ENCODE data around the gene CDKN1C.

Gene CDKN1C

GRCh38 chr11:2885678-2886081 lies at the start of gene CDKN1C:
Gene CDKN1C, minus strand, starts transcription at chr11:2885775. Its CDS starts 319 bp downstream, at chr11:2885456.
- H3K9ac ChIP-seq (ENCODE audit: low read length in 2 of 2): peak within 1 kb of the TSS; percentile 55 to 58
- no peaks in the 10 kb centered on the region for H3K27me3 ChIP-seq (ENCODE audit: control insufficient read depth in 1 of 2, insufficient read depth in 2 of 2, low read length in 2 of 2)
- peak within 1 kb of the TSS; percentile 71 for H3K27ac ChIP-seq (ENCODE audit: low read length)
- peak within 1 kb of the TSS; percentile 73 to 87 for H3K4me3 ChIP-seq (ENCODE audit: low read length in 2 of 2)
- no peaks in the 10 kb centered on the region for H3K9me3 ChIP-seq (ENCODE audit: control insufficient read depth in 2 of 2, low read length in 2 of 2)
- peaks cover 42% of the 10 kb centered on the region for H3K4me1 ChIP-seq (ENCODE audit: control insufficient read depth, insufficient read depth, low read length)
- no peaks in the 10 kb centered on the region for H3K36me3 ChIP-seq (ENCODE audit: control insufficient read depth in 2 of 2, insufficient read depth in 2 of 2, low read length in 2 of 2)

GRCh38 chr11:2934611-2935239 lies 49.1 kb upstream of the CDKN1C start:
- Histone ChIP-seq H3K27ac (ENCODE audit: low read length) (no peak overlapping the region), H3K4me3 (ENCODE audit: low read length in 2 of 2) (no peak overlapping the region), H3K4me1 (ENCODE audit: control insufficient read depth, insufficient read depth, low read length) (peaks cover 10% of the 10 kb centered on the region), H3K9me3 (ENCODE audit: control insufficient read depth in 2 of 2, low read length in 2 of 2) (peaks cover 5 to 6% of the 10 kb centered on the region in 2 donors), H3K27me3 (ENCODE audit: control insufficient read depth in 1 of 2, insufficient read depth in 2 of 2, low read length in 2 of 2) (peaks cover 0 to 11% of the 10 kb centered on the region in 2 donors), H3K36me3 (ENCODE audit: control insufficient read depth in 2 of 2, insufficient read depth in 2 of 2, low read length in 2 of 2) (no peaks in the 10 kb centered on the region), H3K9ac (ENCODE audit: low read length in 2 of 2) (no peak overlapping the region)

GRCh38 chr11:2934021-2934550 lies 48.5 kb upstream of the CDKN1C start:
- no peak overlapping the region for H3K9ac ChIP-seq (ENCODE audit: low read length in 2 of 2)
- H3K9me3 ChIP-seq (ENCODE audit: control insufficient read depth in 2 of 2, low read length in 2 of 2): peaks cover 5 to 6% of the 10 kb centered on the region in 2 donors
- peaks cover 0 to 16% of the 10 kb centered on the region in 2 donors for H3K27me3 ChIP-seq (ENCODE audit: control insufficient read depth in 1 of 2, insufficient read depth in 2 of 2, low read length in 2 of 2)
- no peak overlapping the region for H3K4me3 ChIP-seq (ENCODE audit: low read length in 2 of 2)
- H3K4me1 ChIP-seq (ENCODE audit: control insufficient read depth, insufficient read depth, low read length): peaks cover 14% of the 10 kb centered on the region
- no peak overlapping the region for H3K27ac ChIP-seq (ENCODE audit: low read length)
- H3K36me3 ChIP-seq (ENCODE audit: control insufficient read depth in 2 of 2, insufficient read depth in 2 of 2, low read length in 2 of 2): no peaks in the 10 kb centered on the region

GRCh38 chr11:2933375-2934020 lies 47.9 kb upstream of the CDKN1C start:
- Histone ChIP-seq H3K27ac (ENCODE audit: low read length) (no peak overlapping the region), H3K36me3 (ENCODE audit: control insufficient read depth in 2 of 2, insufficient read depth in 2 of 2, low read length in 2 of 2) (no peaks in the 10 kb centered on the region), H3K9me3 (ENCODE audit: control insufficient read depth in 2 of 2, low read length in 2 of 2) (peaks cover 4 to 5% of the 10 kb centered on the region in 2 donors), H3K9ac (ENCODE audit: low read length in 2 of 2) (no peak overlapping the region), H3K4me3 (ENCODE audit: low read length in 2 of 2) (no peak overlapping the region), H3K4me1 (ENCODE audit: control insufficient read depth, insufficient read depth, low read length) (peaks cover 20% of the 10 kb centered on the region), H3K27me3 (ENCODE audit: control insufficient read depth in 1 of 2, insufficient read depth in 2 of 2, low read length in 2 of 2) (peaks cover 0 to 22% of the 10 kb centered on the region in 2 donors)

- H3K9ac ChIP-seq (ENCODE audit: low read length in 2 of 2): no peak overlapping the region
- H3K4me1 ChIP-seq (ENCODE audit: control insufficient read depth, insufficient read depth, low read length): peaks cover 27% of the 10 kb centered on the region
- H3K4me3 ChIP-seq (ENCODE audit: low read length in 2 of 2): no peak overlapping the region
- no peaks in the 10 kb centered on the region for H3K36me3 ChIP-seq (ENCODE audit: control insufficient read depth in 2 of 2, insufficient read depth in 2 of 2, low read length in 2 of 2)
- H3K27me3 ChIP-seq (ENCODE audit: control insufficient read depth in 1 of 2, insufficient read depth in 2 of 2, low read length in 2 of 2): peaks cover 3 to 28% of the 10 kb centered on the region in 2 donors
- peaks cover 4 to 5% of the 10 kb centered on the region in 2 donors for H3K9me3 ChIP-seq (ENCODE audit: control insufficient read depth in 2 of 2, low read length in 2 of 2)
- H3K27ac ChIP-seq (ENCODE audit: low read length): no peak overlapping the region
Observed at GRCh38 chr11:2932850-2933251, 47.3 kb upstream of the CDKN1C start.

- H3K9me3 ChIP-seq (ENCODE audit: control insufficient read depth in 2 of 2, low read length in 2 of 2): no peaks in the 10 kb centered on the region
- H3K36me3 ChIP-seq (ENCODE audit: control insufficient read depth in 2 of 2, insufficient read depth in 2 of 2, low read length in 2 of 2): no peaks in the 10 kb centered on the region
- H3K9ac ChIP-seq (ENCODE audit: low read length in 2 of 2): no peak overlapping the region
- peaks cover 27% of the 10 kb centered on the region for H3K4me1 ChIP-seq (ENCODE audit: control insufficient read depth, insufficient read depth, low read length)
- no peak overlapping the region for H3K4me3 ChIP-seq (ENCODE audit: low read length in 2 of 2)
- no peak overlapping the region for H3K27ac ChIP-seq (ENCODE audit: low read length)
- peaks cover 8 to 36% of the 10 kb centered on the region in 2 donors for H3K27me3 ChIP-seq (ENCODE audit: control insufficient read depth in 1 of 2, insufficient read depth in 2 of 2, low read length in 2 of 2)
Observed at GRCh38 chr11:2931771-2932738, 46.5 kb upstream of the CDKN1C start.

- no peak overlapping the region for H3K27ac ChIP-seq (ENCODE audit: low read length)
- H3K27me3 ChIP-seq (ENCODE audit: control insufficient read depth in 1 of 2, insufficient read depth in 2 of 2, low read length in 2 of 2): peaks cover 8 to 40% of the 10 kb centered on the region in 2 donors
- H3K9ac ChIP-seq (ENCODE audit: low read length in 2 of 2): no peak overlapping the region
- no peak overlapping the region for H3K4me3 ChIP-seq (ENCODE audit: low read length in 2 of 2)
- no peaks in the 10 kb centered on the region for H3K9me3 ChIP-seq (ENCODE audit: control insufficient read depth in 2 of 2, low read length in 2 of 2)
- H3K4me1 ChIP-seq (ENCODE audit: control insufficient read depth, insufficient read depth, low read length): peaks cover 27% of the 10 kb centered on the region
- no peaks in the 10 kb centered on the region for H3K36me3 ChIP-seq (ENCODE audit: control insufficient read depth in 2 of 2, insufficient read depth in 2 of 2, low read length in 2 of 2)
Observed at GRCh38 chr11:2931420-2931746, 45.8 kb upstream of the CDKN1C start.

- Histone ChIP-seq H3K9me3 (ENCODE audit: control insufficient read depth in 2 of 2, low read length in 2 of 2) (no peaks in the 10 kb centered on the region), H3K36me3 (ENCODE audit: control insufficient read depth in 2 of 2, insufficient read depth in 2 of 2, low read length in 2 of 2) (no peaks in the 10 kb centered on the region), H3K9ac (ENCODE audit: low read length in 2 of 2) (peak overlapping the region in 1 of 2 donors; percentile 45), H3K4me3 (ENCODE audit: low read length in 2 of 2) (peak overlapping the region; percentile 49 to 66), H3K27me3 (ENCODE audit: control insufficient read depth in 1 of 2, insufficient read depth in 2 of 2, low read length in 2 of 2) (peaks cover 8 to 40% of the 10 kb centered on the region in 2 donors), H3K27ac (ENCODE audit: low read length) (no peak overlapping the region), H3K4me1 (ENCODE audit: control insufficient read depth, insufficient read depth, low read length) (peaks cover 27% of the 10 kb centered on the region)
Observed at GRCh38 chr11:2930704-2931419, 45.3 kb upstream of the CDKN1C start.

GRCh38 chr11:2929950-2930703 lies 44.6 kb upstream of the CDKN1C start:
- Histone ChIP-seq H3K36me3 (ENCODE audit: control insufficient read depth in 2 of 2, insufficient read depth in 2 of 2, low read length in 2 of 2) (no peaks in the 10 kb centered on the region), H3K9ac (ENCODE audit: low read length in 2 of 2) (peak overlapping the region; percentile 13 to 45), H3K27me3 (ENCODE audit: control insufficient read depth in 1 of 2, insufficient read depth in 2 of 2, low read length in 2 of 2) (peaks cover 8 to 40% of the 10 kb centered on the region in 2 donors), H3K4me3 (ENCODE audit: low read length in 2 of 2) (peak overlapping the region; percentile 49 to 66), H3K4me1 (ENCODE audit: control insufficient read depth, insufficient read depth, low read length) (peaks cover 27% of the 10 kb centered on the region), H3K27ac (ENCODE audit: low read length) (no peak overlapping the region), H3K9me3 (ENCODE audit: control insufficient read depth in 2 of 2, low read length in 2 of 2) (no peaks in the 10 kb centered on the region)

Measured in stomach smooth muscle (tissue), 2 donors.